Endothelial cell of umbilical vein (primary cell): ENCODE data around the gene CMPK2. TPM values are rescaled to one million over a fixed set of nuclear protein-coding genes. Genes with fewer than 3 reads are reported as not detected.

Experiments
- BruUV-seq: library from RNA; stranded (reverse); fragments of 400-500 nt; replicated peaks from 2 replicates; lab custom pipeline; 2021; lab: Mats Ljungman, UMichigan
- CTCF ChIA-PET: fragments of 300-600, 350-600 bp; sonication (Branson Sonifier 250); formaldehyde crosslinking; loops from one replicate; lab custom pipeline; 2021; ENCODE audit warnings: antibody characterized with exemption, inconsistent platforms; lab: Charles Lee
- POLR2A ChIA-PET: fragments of 300-600, 350-600 bp; sonication (Branson Sonifier 250); formaldehyde crosslinking; loops from one replicate; lab custom pipeline; 2021; ENCODE audit warnings: antibody characterized with exemption, inconsistent platforms; lab: Charles Lee
- DNase-seq: peaks from one replicate; pipeline ENCODE4 v3.0.0-alpha.2; 2011; ENCODE audit warnings: low read depth, low spot score
- FAIRE-seq: peaks from 2 replicates; lab custom pipeline; 2011; peaks lifted over from hg19 to GRCh38; lab: Jason Lieb, UNC
- H2AFZ ChIP-seq: 2 replicates; pipeline ENCODE4 v1.6.0; 2012; ENCODE audit warnings: low read depth, low read length, control low read depth, inconsistent platforms
- H3K27ac ChIP-seq: 2 replicates; pipeline ENCODE4 v1.5.1; 2011; ENCODE audit warnings: low read depth, mild to moderate bottlenecking, control low read depth, low read length, moderate library complexity; ENCODE audit not compliant: insufficient read depth
- H3K27me3 ChIP-seq, 2 experiments: 2 replicates each; pipeline versions ENCODE4 v1.6.0 to v1.6.1; 2011; ENCODE audit warnings: low read length in 2 of 2, mixed read lengths in 1 of 2; ENCODE audit not compliant: control insufficient read depth in 2 of 2, insufficient read depth in 2 of 2
- H3K36me3 ChIP-seq, 2 experiments: 2 replicates in 1 of 2; 3 replicates in 1 of 2; pipeline ENCODE4 v1.5.1; 2011; ENCODE audit warnings: low read length in 2 of 2, mild to moderate bottlenecking in 1 of 2, moderate library complexity in 1 of 2; ENCODE audit not compliant: control insufficient read depth in 2 of 2, insufficient read depth in 2 of 2; ENCODE audit errors: extremely low read depth in 1 of 2
- H3K4me1 ChIP-seq: 3 replicates; pipeline ENCODE4 v1.5.1; 2011; ENCODE audit warnings: mild to moderate bottlenecking, low read length; ENCODE audit not compliant: control insufficient read depth, insufficient read depth; ENCODE audit errors: extremely low read depth
- H3K4me2 ChIP-seq: 2 replicates; pipeline ENCODE4 v1.6.1; 2011; ENCODE audit warnings: low read length, control low read depth, mixed read lengths; ENCODE audit not compliant: insufficient read depth
- H3K4me3 ChIP-seq, 3 experiments: fragments of 200-600 bp in 1 of 3; sonication (generic), shearing (Covaris generic) in 1 of 3; replicated peaks in 1 of 3; 2 replicates each; pipeline ENCODE4 v1.5.1; 2011 to 2016; ENCODE audit warnings: control low read depth in 3 of 3, low read length in 3 of 3, mild to moderate bottlenecking in 2 of 3, inconsistent platforms in 1 of 3, low read depth in 1 of 3, moderate library complexity in 1 of 3; ENCODE audit not compliant: insufficient read depth in 1 of 3
- H3K79me2 ChIP-seq: 2 replicates; pipeline ENCODE4 v1.6.0; 2012; ENCODE audit warnings: low read length, inconsistent platforms; ENCODE audit not compliant: control insufficient read depth, insufficient read depth
- H3K9ac ChIP-seq: replicated peaks from 2 replicates; pipeline ENCODE3; 2011; ENCODE audit warnings: low read length, control low read depth; ENCODE audit not compliant: insufficient read depth; ENCODE audit errors: extremely low read depth
- H3K9me1 ChIP-seq: replicated peaks from 3 replicates; pipeline ENCODE4 v1.6.0; 2011; ENCODE audit warnings: mild to moderate bottlenecking, low read length; ENCODE audit not compliant: control insufficient read depth, insufficient read depth; ENCODE audit errors: extremely low read depth
- H3K9me3 ChIP-seq: replicated peaks from 2 replicates; pipeline ENCODE4 v1.5.1; 2012; ENCODE audit warnings: low read length, inconsistent platforms; ENCODE audit not compliant: control insufficient read depth, insufficient read depth
- H4K20me1 ChIP-seq: replicated peaks from 2 replicates; pipeline ENCODE3; 2011; ENCODE audit warnings: mild to moderate bottlenecking, low read length; ENCODE audit not compliant: control insufficient read depth, insufficient read depth; ENCODE audit errors: extremely low read depth
- EZH2 ChIP-seq: IDR thresholded peaks from 2 replicates; pipeline ENCODE4 v1.6.1; 2012; ENCODE audit warnings: borderline replicate concordance, low read depth, mild to moderate bottlenecking, moderate library complexity, low read length, inconsistent platforms; ENCODE audit not compliant: severe bottlenecking
- FOS ChIP-seq: IDR thresholded peaks from 2 replicates; pipeline ENCODE4 v1.6.1; 2011; ENCODE audit warnings: mild to moderate bottlenecking, low read length, moderate library complexity, borderline replicate concordance; ENCODE audit not compliant: insufficient read depth
- GATA2 ChIP-seq: IDR thresholded peaks from 2 replicates; pipeline ENCODE4 v1.7.0; 2011; ENCODE audit warnings: low read depth, mild to moderate bottlenecking, moderate library complexity, mixed read lengths, low read length; ENCODE audit not compliant: insufficient read length, insufficient read depth
- JUN ChIP-seq: IDR thresholded peaks from 2 replicates; pipeline ENCODE4 v1.6.1; 2011; ENCODE audit warnings: borderline replicate concordance, low read depth; ENCODE audit not compliant: insufficient read length, insufficient read depth
- MAX ChIP-seq: IDR thresholded peaks from 2 replicates; pipeline ENCODE4 v1.6.1; 2011; ENCODE audit not compliant: insufficient read depth, insufficient read length
- MYC ChIP-seq: IDR thresholded peaks from one replicate; pipeline ENCODE4 v1.6.1; 2011; ENCODE audit warnings: mild to moderate bottlenecking, low read depth, low read length
- POLR2A ChIP-seq: IDR thresholded peaks from 2 replicates; pipeline ENCODE4 v1.6.1; 2012; ENCODE audit warnings: low read depth, mild to moderate bottlenecking, control low read depth, low read length
- POLR2AphosphoS5 ChIP-seq: IDR thresholded peaks from 2 replicates; pipeline ENCODE4 v1.6.1; 2012; ENCODE audit warnings: low read depth, mild to moderate bottlenecking, control low read depth, low read length, moderate library complexity; ENCODE audit not compliant: insufficient read depth
- dilution Hi-C: fragments of 300-500 bp; cut with MboI; formaldehyde crosslinking; loops from one replicate; pipeline ENCODE4 v1.15.0; 2019; ENCODE audit warnings: low sequenced_read_pairs; ENCODE audit not compliant: extremely low pct_ligation_motif_present
- intact Hi-C: fragments of 100-400 bp; cut with micrococcal nuclease; formaldehyde crosslinking; loops from one replicate; pipeline ENCODE4 v1.10.0; 2022
- polyA plus RNA-seq, 4 experiments: library from polyadenylated mRNA; depleted of rRNA in 3 of 4; stranded (reverse) in 3 of 4; unstranded in 1 of 4; fragments of >200 nt; gene quantifications; 2 replicates each; pipeline versions ENCODE4 v1.2.1 to v1.2.3, GENCODE V29; 2011 to 2012; ENCODE audit warnings: missing spikeins in 1 of 4
- total RNA-seq: library from RNA; stranded (reverse); gene quantifications from 2 replicates; pipeline ENCODE4 v1.2.3, GENCODE V29; 2021
- TF ChIP-seq, protein P1 (sequence below), 2 donors: IDR thresholded peaks; 1 replicate in 1 of 2; 2 replicates in 1 of 2; pipeline ENCODE4 v1.5.1; 2011; ENCODE audit warnings: low read length in 2 of 2, mild to moderate bottlenecking in 2 of 2, moderate library complexity in 2 of 2, control low read depth in 1 of 2, inconsistent platforms in 1 of 2, low read depth in 1 of 2; ENCODE audit not compliant: insufficient read depth in 1 of 2; ENCODE audit errors: extremely low read depth in 1 of 2

CMPK2 gene
- total and polyA plus RNA-seq, 2 donors (not counting 3 experiments of a cell fraction or from before 2014, with no cell fraction given) = 0.15 to 0.69 TPM

DNA sequence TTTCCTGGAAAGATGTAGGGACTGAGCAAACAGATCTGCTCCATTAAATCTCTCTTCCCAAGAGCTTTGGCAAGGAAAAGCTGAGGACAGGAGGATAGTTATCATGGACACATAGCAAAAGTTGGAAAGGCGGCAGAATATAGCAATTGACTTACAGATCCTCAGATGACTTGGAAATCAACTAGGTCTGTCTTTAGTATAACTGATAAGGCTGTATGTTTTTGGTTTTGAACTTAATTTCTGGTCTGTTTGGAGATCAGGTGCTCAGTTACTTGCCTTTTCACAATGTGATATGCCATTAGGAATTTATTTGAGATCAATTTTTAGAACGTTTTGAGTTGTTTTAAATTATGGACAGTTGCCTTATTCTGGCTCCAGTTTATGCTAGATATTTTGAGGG lies 19.8 kb upstream of the CMPK2 start:
- ChIA-PET POLR2A (no interaction called here), CTCF (no interaction called here)
- BruUV-seq = no TSS peak
- TF ChIP-seq MAX = no peak
- TF ChIP-seq, protein P1, sequence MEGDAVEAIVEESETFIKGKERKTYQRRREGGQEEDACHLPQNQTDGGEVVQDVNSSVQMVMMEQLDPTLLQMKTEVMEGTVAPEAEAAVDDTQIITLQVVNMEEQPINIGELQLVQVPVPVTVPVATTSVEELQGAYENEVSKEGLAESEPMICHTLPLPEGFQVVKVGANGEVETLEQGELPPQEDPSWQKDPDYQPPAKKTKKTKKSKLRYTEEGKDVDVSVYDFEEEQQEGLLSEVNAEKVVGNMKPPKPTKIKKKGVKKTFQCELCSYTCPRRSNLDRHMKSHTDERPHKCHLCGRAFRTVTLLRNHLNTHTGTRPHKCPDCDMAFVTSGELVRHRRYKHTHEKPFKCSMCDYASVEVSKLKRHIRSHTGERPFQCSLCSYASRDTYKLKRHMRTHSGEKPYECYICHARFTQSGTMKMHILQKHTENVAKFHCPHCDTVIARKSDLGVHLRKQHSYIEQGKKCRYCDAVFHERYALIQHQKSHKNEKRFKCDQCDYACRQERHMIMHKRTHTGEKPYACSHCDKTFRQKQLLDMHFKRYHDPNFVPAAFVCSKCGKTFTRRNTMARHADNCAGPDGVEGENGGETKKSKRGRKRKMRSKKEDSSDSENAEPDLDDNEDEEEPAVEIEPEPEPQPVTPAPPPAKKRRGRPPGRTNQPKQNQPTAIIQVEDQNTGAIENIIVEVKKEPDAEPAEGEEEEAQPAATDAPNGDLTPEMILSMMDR (IDR thresholded peaks at IDR 0.05; ENCODE audit: extremely low read depth in 1 of 2, insufficient read depth in 1 of 2, low read depth in 1 of 2, low read length in 2 of 2) = no peak
- no peak for TF ChIP-seq EZH2
- no peak for TF ChIP-seq FOS
- no peak for TF ChIP-seq POLR2AphosphoS5
- TF ChIP-seq JUN = no peak
- no peak for TF ChIP-seq GATA2
- TF ChIP-seq POLR2A = no peak
- no peak for TF ChIP-seq MYC
- Histone ChIP-seq H3K79me2 (no peaks in the 10 kb centered on the region), H4K20me1 (no peaks in the 10 kb centered on the region), H2AFZ (no peak overlapping the region), H3K9ac (no peak overlapping the region), H3K27me3 (no peaks in the 10 kb centered on the region), H3K4me1 (no peaks in the 10 kb centered on the region), H3K4me2 (no peak overlapping the region), H3K9me3 (no peaks in the 10 kb centered on the region), H3K4me3 (no peak overlapping the region), H3K9me1 (no peaks in the 10 kb centered on the region), H3K36me3 (no peaks in the 10 kb centered on the region), H3K27ac (no peak overlapping the region)
- FAIRE-seq (no peak), DNase-seq (no peak)
- dilution Hi-C loops (no loop called here), intact Hi-C loops (no loop called here)
